Breast epithelium (tissue), 4 donors: Measurements from ENCODE around the gene NEGR1. TPM values are rescaled to one million over a fixed set of nuclear protein-coding genes. Genes with fewer than 3 reads are reported as not detected.

Experiments
- DNase-seq, 2 donors: peaks; one replicate each; pipeline ENCODE4 v3.0.0-alpha.2; 2019; ENCODE audit warnings: low spot score in 2 of 2
- H3K27ac ChIP-seq, 2 donors: fragments of 200-600 bp; sonication (generic) in 1 of 2; one replicate each; pipeline ENCODE4 v1.5.1; 2016 to 2019; ENCODE audit warnings: mild to moderate bottlenecking in 1 of 2
- H3K27me3 ChIP-seq, 2 donors: fragments of 200-600 bp; sonication (generic) in 1 of 2; one replicate each; pipeline versions ENCODE4 v1.5.1 to v1.6.0; 2017 to 2019; ENCODE audit warnings: control low read depth in 1 of 2, mild to moderate bottlenecking in 1 of 2
- H3K36me3 ChIP-seq: fragments of 200-600 bp; one replicate; pipeline ENCODE4 v1.5.1; 2019
- H3K4me1 ChIP-seq, 2 donors: fragments of 200-600 bp; sonication (generic); one replicate each; pipeline ENCODE4 v1.5.1; 2016 to 2019; ENCODE audit warnings: control low read depth in 1 of 2
- H3K4me3 ChIP-seq, 3 donors: fragments of 200-600 bp; sonication (generic); 1 replicate in 2 of 3; 2 replicates in 1 of 3; pipeline ENCODE4 v1.5.1; 2016 to 2019; ENCODE audit warnings: mild to moderate bottlenecking in 3 of 3, moderate library complexity in 2 of 3
- H3K9me3 ChIP-seq, 2 donors: fragments of 200-600 bp; sonication (generic) in 1 of 2; one replicate each; pipeline ENCODE4 v1.5.1; 2016 to 2019; ENCODE audit warnings: control low read depth in 1 of 2
- POLR2A ChIP-seq: fragments of 450-650 bp; IDR thresholded peaks from one replicate; pipeline ENCODE4 v1.6.1; 2016; ENCODE audit warnings: antibody characterized with exemption, mild to moderate bottlenecking, moderate library complexity
- POLR2AphosphoS5 ChIP-seq, 3 donors: sonication (generic); formaldehyde crosslinking; IDR thresholded peaks; one replicate each; pipeline ENCODE4 v1.6.1; 2017; ENCODE audit warnings: antibody characterized with exemption in 3 of 3
- intact Hi-C: fragments of 100-400 bp; cut with DNase I; formaldehyde crosslinking; loops from one replicate; pipeline ENCODE4 v1.15.1; 2023; ENCODE audit warnings: low total_unique reads
- total RNA-seq, 3 donors: library from RNA; depleted of rRNA; stranded (reverse); fragments of >200 nt; gene quantifications; one replicate each; pipeline ENCODE4 v1.1.0, GENCODE V29; 2016
- TF ChIP-seq, protein P1 (sequence below), 3 donors: fragments of 450-650 bp; IDR thresholded peaks; one replicate each; pipeline ENCODE4 v1.5.1; 2016 to 2017; ENCODE audit warnings: antibody characterized with exemption in 3 of 3, mild to moderate bottlenecking in 3 of 3, moderate library complexity in 3 of 3

The NEGR1 gene
- total RNA-seq, 3 donors from 2014 or later, result 5.6 to 33.3 (median 7.9) TPM

DNA sequence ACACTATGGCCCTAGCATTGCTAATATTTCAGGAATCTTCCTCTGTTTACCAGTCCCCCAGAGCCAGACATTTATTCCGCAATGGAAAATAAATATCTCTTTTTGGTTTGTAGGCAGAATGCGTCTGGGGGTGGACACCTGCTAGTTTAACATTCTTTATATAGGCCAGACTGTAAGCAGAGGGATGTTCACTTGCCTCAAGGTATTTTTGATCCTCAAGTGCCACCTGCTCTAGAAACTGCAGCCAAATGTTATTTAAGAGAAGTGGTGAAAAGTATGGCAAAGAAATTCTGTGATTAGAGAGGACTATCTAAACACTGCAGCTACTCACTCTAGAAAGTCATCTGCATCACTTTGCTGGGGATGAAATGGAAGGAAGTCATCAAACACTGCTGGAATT is 164.7 kb downstream of the NEGR1 start:
- Histone ChIP-seq H3K4me3 (no peak overlapping the region), H3K27me3 (no peaks in the 10 kb centered on the region), H3K4me1 (no peaks in the 10 kb centered on the region), H3K27ac (no peak overlapping the region), H3K36me3 (no peaks in the 10 kb centered on the region), H3K9me3 (no peaks in the 10 kb centered on the region)
- no peak for DNase-seq
- TF ChIP-seq POLR2A (no peak), POLR2AphosphoS5 (IDR thresholded peaks at IDR 0.05) (no peak)
- TF ChIP-seq, protein P1, sequence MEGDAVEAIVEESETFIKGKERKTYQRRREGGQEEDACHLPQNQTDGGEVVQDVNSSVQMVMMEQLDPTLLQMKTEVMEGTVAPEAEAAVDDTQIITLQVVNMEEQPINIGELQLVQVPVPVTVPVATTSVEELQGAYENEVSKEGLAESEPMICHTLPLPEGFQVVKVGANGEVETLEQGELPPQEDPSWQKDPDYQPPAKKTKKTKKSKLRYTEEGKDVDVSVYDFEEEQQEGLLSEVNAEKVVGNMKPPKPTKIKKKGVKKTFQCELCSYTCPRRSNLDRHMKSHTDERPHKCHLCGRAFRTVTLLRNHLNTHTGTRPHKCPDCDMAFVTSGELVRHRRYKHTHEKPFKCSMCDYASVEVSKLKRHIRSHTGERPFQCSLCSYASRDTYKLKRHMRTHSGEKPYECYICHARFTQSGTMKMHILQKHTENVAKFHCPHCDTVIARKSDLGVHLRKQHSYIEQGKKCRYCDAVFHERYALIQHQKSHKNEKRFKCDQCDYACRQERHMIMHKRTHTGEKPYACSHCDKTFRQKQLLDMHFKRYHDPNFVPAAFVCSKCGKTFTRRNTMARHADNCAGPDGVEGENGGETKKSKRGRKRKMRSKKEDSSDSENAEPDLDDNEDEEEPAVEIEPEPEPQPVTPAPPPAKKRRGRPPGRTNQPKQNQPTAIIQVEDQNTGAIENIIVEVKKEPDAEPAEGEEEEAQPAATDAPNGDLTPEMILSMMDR (IDR thresholded peaks at IDR 0.05), result no peak
- intact Hi-C loops, result no loop called here

DNA sequence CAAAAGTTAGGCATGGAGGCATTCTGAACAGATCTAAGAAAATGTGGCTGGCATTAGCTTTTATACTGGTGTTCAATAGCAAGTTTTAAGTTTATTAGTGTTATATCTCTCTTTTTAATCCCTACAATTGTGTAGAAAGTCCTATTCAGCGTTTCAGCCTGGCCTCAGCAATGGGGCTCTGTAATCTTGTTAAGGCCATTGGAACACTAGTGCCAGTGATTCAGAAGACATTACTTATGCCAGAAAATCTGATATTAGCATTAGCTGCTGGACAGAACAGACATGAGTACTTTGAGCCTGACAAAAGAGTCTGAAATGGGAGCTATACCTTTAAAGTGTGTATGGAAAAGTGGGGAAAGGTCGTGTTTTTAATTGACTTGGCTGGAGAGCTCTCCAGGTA is 167.0 kb downstream of the NEGR1 start:
- no peak for TF ChIP-seq POLR2AphosphoS5 (IDR thresholded peaks at IDR 0.05)
- TF ChIP-seq, protein P1 (IDR thresholded peaks at IDR 0.05), result no peak
- TF ChIP-seq POLR2A, result no peak
- intact Hi-C loops, result no loop called here
- Histone ChIP-seq H3K4me1 (no peaks in the 10 kb centered on the region), H3K4me3 (no peak overlapping the region), H3K36me3 (no peaks in the 10 kb centered on the region), H3K27ac (no peak overlapping the region), H3K27me3 (no peaks in the 10 kb centered on the region), H3K9me3 (no peaks in the 10 kb centered on the region)
- DNase-seq, result no peak

DNA sequence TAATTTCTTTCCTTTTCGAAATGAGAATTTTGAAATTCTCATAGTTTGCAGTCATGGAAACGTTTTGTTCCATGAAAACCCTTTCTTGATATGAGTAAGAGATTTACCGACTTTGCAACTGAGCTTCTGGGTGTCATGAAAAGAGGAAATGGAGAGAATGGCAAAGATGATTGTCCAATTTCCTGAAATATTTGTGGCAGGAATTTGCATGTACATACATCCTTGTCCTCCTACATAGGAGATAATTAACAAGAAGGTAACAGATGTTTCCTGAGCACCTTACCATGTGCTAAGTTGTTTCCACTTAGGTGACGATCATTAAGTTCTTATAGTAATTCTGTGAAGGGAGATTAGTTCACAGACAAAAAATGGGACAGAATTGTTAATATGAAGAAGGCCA is 170.7 kb downstream of the NEGR1 start:
- no peak for DNase-seq
- no peaks in the 10 kb centered on the region for H3K9me3 ChIP-seq
- intact Hi-C loops, result no loop called here
- H3K27me3 ChIP-seq, result no peaks in the 10 kb centered on the region
- H3K36me3 ChIP-seq, result no peaks in the 10 kb centered on the region
- H3K4me3 ChIP-seq, result no peak overlapping the region
- no peaks in the 10 kb centered on the region for H3K4me1 ChIP-seq
- no peak overlapping the region for H3K27ac ChIP-seq
- no peak for TF ChIP-seq POLR2AphosphoS5 (IDR thresholded peaks at IDR 0.05)
- TF ChIP-seq, protein P1 (IDR thresholded peaks at IDR 0.05), result no peak
- no peak for TF ChIP-seq POLR2A

DNA sequence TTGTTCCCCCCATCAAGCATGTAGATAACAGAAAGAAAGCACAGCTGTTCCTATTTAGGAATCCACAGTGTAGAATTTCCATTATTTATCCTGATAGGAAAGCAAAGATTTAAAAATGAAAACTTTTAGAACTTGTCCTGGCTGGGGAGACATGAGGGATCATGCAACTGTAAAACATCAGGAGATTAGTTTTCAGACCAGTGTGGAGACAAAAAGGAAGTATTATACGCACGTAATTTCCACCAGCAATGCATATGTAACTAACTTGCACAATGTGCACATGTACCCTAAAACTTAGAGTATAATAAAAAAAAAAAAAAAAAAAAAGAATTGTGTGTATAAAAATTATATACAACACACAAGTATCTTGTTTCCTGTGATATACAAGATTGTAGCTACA is 172.4 kb downstream of the NEGR1 start:
- TF ChIP-seq, protein P1 (IDR thresholded peaks at IDR 0.05), result no peak
- TF ChIP-seq POLR2A (no peak), POLR2AphosphoS5 (IDR thresholded peaks at IDR 0.05) (no peak)
- Histone ChIP-seq H3K4me3 (no peak overlapping the region), H3K4me1 (no peaks in the 10 kb centered on the region), H3K27ac (no peak overlapping the region), H3K9me3 (no peaks in the 10 kb centered on the region), H3K27me3 (no peaks in the 10 kb centered on the region), H3K36me3 (no peaks in the 10 kb centered on the region)
- no peak for DNase-seq
- intact Hi-C loops, result no loop called here

DNA sequence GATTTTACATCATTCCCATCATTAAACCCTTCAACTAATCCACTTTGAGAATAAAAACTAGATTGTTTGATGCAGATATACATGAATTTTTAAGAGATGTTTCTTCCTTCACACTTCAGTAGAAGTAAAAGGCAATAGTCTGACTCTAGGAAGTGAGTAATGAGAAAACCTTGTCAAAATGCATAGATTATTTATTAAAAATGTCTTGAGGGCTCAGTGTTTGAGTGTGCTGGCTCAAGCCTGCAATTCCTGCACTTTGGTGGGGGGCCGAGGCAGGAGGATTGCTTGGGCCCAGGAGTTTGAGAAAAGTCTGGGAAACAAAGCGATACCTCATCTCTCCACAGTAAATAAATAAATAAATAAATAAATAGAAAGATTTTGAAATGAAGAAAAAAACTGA is 177.1 kb downstream of the NEGR1 start:
- no peak overlapping the region for H3K4me3 ChIP-seq
- no peaks in the 10 kb centered on the region for H3K9me3 ChIP-seq
- no peaks in the 10 kb centered on the region for H3K27me3 ChIP-seq
- H3K4me1 ChIP-seq, result no peaks in the 10 kb centered on the region
- no peak for DNase-seq
- intact Hi-C loops, result no loop called here
- H3K27ac ChIP-seq, result no peak overlapping the region
- no peaks in the 10 kb centered on the region for H3K36me3 ChIP-seq
- TF ChIP-seq POLR2A (no peak), POLR2AphosphoS5 (IDR thresholded peaks at IDR 0.05) (no peak)
- TF ChIP-seq, protein P1 (IDR thresholded peaks at IDR 0.05), result no peak
